OCI-LY3 (cell line): Measurements from ENCODE around the gene ARHGAP10.
A peak's percentile ranks its signal among the peaks of the same experiment; 100 is the strongest.

Source experiments
- H2AFZ ChIP-seq: fragments of 200-600, 300-600 bp; shearing (Covaris generic); 2 replicates; pipeline ENCODE4 v1.6.0; 2014; ENCODE audit warnings: antibody characterized with exemption, low read depth, low read length
- H3K27ac ChIP-seq: fragments of 200-600, 300-600 bp; sonication (generic); 2 replicates; pipeline ENCODE4 v1.5.1; 2014; ENCODE audit warnings: mild to moderate bottlenecking, low read length, moderate library complexity, mixed read lengths
- H3K27me3 ChIP-seq: fragments of 200-600, 300-600 bp; sonication (generic); 2 replicates; pipeline ENCODE4 v1.6.1; 2014; ENCODE audit warnings: low read depth, low read length, mixed read lengths
- H3K36me3 ChIP-seq: fragments of 200-600, 300-600 bp; sonication (generic); replicated peaks from 2 replicates; pipeline ENCODE3; 2014; ENCODE audit warnings: low read depth, low read length, mixed read lengths
- H3K4me1 ChIP-seq: fragments of 300-600, 200-600 bp; sonication (generic); 2 replicates; pipeline ENCODE4 v1.6.1; 2014; ENCODE audit warnings: low read length, mixed read lengths
- H3K4me2 ChIP-seq: fragments of 200-600, 300-600 bp; sonication (generic); 2 replicates; pipeline ENCODE4 v1.6.1; 2014; ENCODE audit warnings: low read length, mixed read lengths
- H3K4me3 ChIP-seq: fragments of 300-600, 200-600 bp; sonication (generic); 2 replicates; pipeline ENCODE4 v1.5.1; 2014; ENCODE audit warnings: antibody characterized with exemption, mild to moderate bottlenecking, low read length, moderate library complexity
- H3K79me2 ChIP-seq: fragments of 300-600, 200-600 bp; shearing (Covaris generic); 2 replicates; pipeline ENCODE4 v1.6.1; 2014; ENCODE audit warnings: mild to moderate bottlenecking, low read length, mixed read lengths
- H3K9ac ChIP-seq: fragments of 300-600, 200-600 bp; shearing (Covaris generic); 2 replicates; pipeline ENCODE4 v1.6.0; 2014; ENCODE audit warnings: mild to moderate bottlenecking, low read length, moderate library complexity
- H3K9me3 ChIP-seq: fragments of 200-600, 300-600 bp; shearing (Covaris generic); 2 replicates; pipeline ENCODE4 v1.6.1; 2014; ENCODE audit warnings: low read length, mixed read lengths; ENCODE audit not compliant: insufficient read depth
- H4K20me1 ChIP-seq: fragments of 200-600, 300-600 bp; sonication (generic); 2 replicates; pipeline ENCODE4 v1.6.1; 2016; ENCODE audit warnings: low read length, mixed read lengths; ENCODE audit not compliant: insufficient read depth
- EZH2phosphoT487 ChIP-seq: fragments of 200-600 bp; shearing (Covaris generic); IDR thresholded peaks from 2 replicates; pipeline ENCODE4 v1.6.1; 2018; ENCODE audit warnings: antibody characterized with exemption, mixed run types, low read depth
- TF ChIP-seq, protein P1 (sequence below): fragments of 200-600, 300-600 bp; sonication (generic); IDR thresholded peaks from 2 replicates; pipeline ENCODE4 v1.5.1; 2014; ENCODE audit warnings: antibody characterized with exemption, low read length, low read depth

The ARHGAP10 gene

DNA sequence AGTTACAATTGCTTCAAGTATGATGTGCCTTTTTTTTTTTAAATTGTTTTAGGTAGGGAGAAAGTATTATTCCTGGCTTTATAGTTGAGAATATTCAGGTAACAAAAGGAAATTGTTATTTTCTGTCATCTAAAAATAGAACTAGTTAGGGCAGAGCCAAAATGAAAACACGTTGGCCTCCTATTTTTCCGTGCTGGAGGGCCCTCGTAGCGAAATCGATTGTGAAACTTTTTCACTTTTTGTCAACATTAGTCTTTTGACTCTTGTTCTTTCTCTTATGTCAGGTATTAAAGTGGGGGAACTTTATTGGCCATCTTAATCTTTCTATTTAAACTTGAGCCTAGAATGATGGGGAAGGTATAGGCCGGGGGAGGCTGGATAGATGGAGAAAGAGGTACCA lies 104.9 kb downstream of the ARHGAP10 start:
- Histone ChIP-seq H3K4me1 (peaks cover 22% of the 10 kb centered on the region), H3K27me3 (no peaks in the 10 kb centered on the region), H3K79me2 (no peaks in the 10 kb centered on the region), H3K27ac (no peak overlapping the region), H3K9ac (no peak overlapping the region), H3K4me3 (peak overlapping the region; percentile 15), H3K4me2 (peak overlapping the region; percentile 38), H2AFZ (no peak overlapping the region), H3K36me3 (no peaks in the 10 kb centered on the region), H3K9me3 (no peaks in the 10 kb centered on the region), H4K20me1 (no peaks in the 10 kb centered on the region)
- TF ChIP-seq EZH2phosphoT487: no peak
- TF ChIP-seq, protein P1, sequence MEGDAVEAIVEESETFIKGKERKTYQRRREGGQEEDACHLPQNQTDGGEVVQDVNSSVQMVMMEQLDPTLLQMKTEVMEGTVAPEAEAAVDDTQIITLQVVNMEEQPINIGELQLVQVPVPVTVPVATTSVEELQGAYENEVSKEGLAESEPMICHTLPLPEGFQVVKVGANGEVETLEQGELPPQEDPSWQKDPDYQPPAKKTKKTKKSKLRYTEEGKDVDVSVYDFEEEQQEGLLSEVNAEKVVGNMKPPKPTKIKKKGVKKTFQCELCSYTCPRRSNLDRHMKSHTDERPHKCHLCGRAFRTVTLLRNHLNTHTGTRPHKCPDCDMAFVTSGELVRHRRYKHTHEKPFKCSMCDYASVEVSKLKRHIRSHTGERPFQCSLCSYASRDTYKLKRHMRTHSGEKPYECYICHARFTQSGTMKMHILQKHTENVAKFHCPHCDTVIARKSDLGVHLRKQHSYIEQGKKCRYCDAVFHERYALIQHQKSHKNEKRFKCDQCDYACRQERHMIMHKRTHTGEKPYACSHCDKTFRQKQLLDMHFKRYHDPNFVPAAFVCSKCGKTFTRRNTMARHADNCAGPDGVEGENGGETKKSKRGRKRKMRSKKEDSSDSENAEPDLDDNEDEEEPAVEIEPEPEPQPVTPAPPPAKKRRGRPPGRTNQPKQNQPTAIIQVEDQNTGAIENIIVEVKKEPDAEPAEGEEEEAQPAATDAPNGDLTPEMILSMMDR: no peak

DNA sequence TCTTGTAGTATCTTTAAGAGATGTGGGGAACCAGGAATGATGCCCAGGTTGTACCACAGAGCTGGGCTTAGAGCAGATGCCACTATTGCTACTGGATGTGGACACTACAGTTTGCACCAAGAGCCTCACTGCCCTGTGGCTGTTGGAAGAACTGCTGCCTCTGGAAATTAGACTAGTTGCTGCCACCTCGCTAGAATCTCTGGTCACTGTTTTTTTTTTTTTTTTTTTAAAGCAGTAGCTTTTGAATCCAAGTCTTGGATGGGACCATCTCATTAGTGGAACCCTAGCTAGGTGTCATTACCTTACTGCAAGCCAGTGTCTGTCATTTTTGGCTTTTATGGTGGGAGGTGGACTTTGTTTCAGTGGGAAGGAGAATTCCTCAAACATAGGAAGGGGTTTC lies 105.5 kb downstream of the ARHGAP10 start:
- TF ChIP-seq EZH2phosphoT487: no peak
- TF ChIP-seq, protein P1: peak; percentile 36
- H3K4me2 ChIP-seq: peak overlapping the region; percentile 38
- H3K27me3 ChIP-seq: no peaks in the 10 kb centered on the region
- H2AFZ ChIP-seq: no peak overlapping the region
- H3K79me2 ChIP-seq: no peaks in the 10 kb centered on the region
- H4K20me1 ChIP-seq: no peaks in the 10 kb centered on the region
- no peak overlapping the region for H3K27ac ChIP-seq
- H3K4me3 ChIP-seq: no peak overlapping the region
- no peaks in the 10 kb centered on the region for H3K9me3 ChIP-seq
- no peak overlapping the region for H3K9ac ChIP-seq
- no peaks in the 10 kb centered on the region for H3K36me3 ChIP-seq
- peaks cover 19% of the 10 kb centered on the region for H3K4me1 ChIP-seq

DNA sequence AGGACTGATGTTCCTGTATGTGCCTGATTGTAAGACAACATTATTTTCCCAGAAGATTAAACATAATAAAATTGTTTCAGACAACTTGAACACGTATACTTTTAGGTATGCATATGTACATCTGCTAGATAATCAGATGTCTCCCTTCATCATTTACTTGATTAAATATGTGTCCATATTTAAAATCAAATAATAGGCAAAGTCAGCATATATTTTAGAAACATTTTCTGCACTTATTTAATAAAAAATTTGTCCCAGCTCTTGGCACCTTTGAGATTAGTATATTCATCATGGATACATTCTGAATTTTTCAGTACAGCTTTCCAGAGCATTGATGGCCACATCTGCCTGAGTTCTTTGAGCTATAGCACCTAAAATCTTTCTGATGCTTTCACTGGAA lies 106.0 kb downstream of the ARHGAP10 start:
- H3K9ac ChIP-seq: no peak overlapping the region
- no peaks in the 10 kb centered on the region for H3K9me3 ChIP-seq
- no peak for TF ChIP-seq EZH2phosphoT487
- TF ChIP-seq, protein P1: no peak
- H3K27ac ChIP-seq: no peak overlapping the region
- no peak overlapping the region for H2AFZ ChIP-seq
- H3K36me3 ChIP-seq: no peaks in the 10 kb centered on the region
- H3K4me2 ChIP-seq: no peak overlapping the region
- H3K79me2 ChIP-seq: no peaks in the 10 kb centered on the region
- H3K4me3 ChIP-seq: no peak overlapping the region
- no peaks in the 10 kb centered on the region for H3K27me3 ChIP-seq
- H4K20me1 ChIP-seq: no peaks in the 10 kb centered on the region
- H3K4me1 ChIP-seq: peaks cover 19% of the 10 kb centered on the region

DNA sequence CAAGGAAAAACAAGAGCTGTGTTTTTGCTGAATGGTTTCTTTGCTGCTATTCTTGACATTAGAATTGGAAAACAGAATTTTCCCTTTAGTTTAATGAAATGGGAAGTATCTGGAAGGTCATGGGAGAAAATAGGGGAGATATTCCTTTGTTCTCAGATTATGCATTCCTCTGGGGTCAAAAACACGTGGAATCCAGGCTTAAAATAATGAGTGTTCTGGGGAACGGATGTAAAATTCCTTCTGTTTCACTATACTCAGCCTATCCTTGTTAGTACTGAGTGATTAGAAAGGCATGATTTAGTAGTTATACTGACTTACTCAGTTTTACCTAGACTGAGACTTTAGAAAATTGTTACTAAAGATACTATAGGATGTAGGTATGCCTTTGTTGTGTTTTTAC lies 107.3 kb downstream of the ARHGAP10 start:
- Histone ChIP-seq H3K4me1 (peaks cover 19% of the 10 kb centered on the region), H4K20me1 (no peaks in the 10 kb centered on the region), H3K4me3 (no peak overlapping the region), H3K27ac (no peak overlapping the region), H3K9me3 (no peaks in the 10 kb centered on the region), H3K79me2 (no peaks in the 10 kb centered on the region), H3K4me2 (no peak overlapping the region), H3K27me3 (no peaks in the 10 kb centered on the region), H2AFZ (no peak overlapping the region), H3K36me3 (no peaks in the 10 kb centered on the region), H3K9ac (no peak overlapping the region)
- TF ChIP-seq, protein P1: no peak
- TF ChIP-seq EZH2phosphoT487: no peak
